ENCODE data around the gene GALNTL6. TPM values are rescaled to one million over a fixed set of nuclear protein-coding genes. Genes with fewer than 3 reads are reported as not detected.
"Not testable (repeated sequence)": the region's sequence is repeated elsewhere in the genome, so short reads cannot be mapped to it uniquely, and the experiment has no call there.

Gene GALNTL6
- total and polyA plus RNA-seq, 4 donors = 0.08 to 0.09 (median 0.09) TPM; not detected in 1

DNA sequence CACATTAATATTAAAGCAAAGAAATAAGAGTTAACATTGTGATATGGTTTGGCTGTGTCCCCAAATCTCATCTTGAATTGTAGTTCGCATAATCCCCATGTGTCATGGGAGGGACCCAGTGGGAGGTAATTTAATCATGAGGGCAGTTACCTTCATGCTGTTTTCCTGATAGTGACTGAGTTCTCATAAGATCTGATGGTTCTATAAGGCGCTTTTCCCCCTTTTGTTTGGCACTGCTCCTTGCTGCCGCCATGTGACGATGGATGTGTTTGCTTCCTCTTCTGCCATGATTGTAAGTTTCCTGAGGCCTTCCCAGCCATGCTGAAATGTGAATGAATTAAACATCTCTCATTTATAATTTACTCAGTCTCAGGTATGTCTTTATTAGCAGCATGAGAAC, 1201.6 kb downstream of the GALNTL6 start:
- Histone ChIP-seq H3K9ac (ENCODE audit: insufficient read depth in 1 of 2, low read length in 2 of 2) (no peak overlapping the region), H3K27me3 (ENCODE audit: control insufficient read depth in 3 of 3, insufficient read depth in 3 of 3, low read length in 2 of 3) (no peaks in the 10 kb centered on the region), H3K27ac (ENCODE audit: low read depth in 1 of 2, low read length in 1 of 2) (no peak overlapping the region), H3K4me1 (ENCODE audit: control insufficient read depth in 5 of 5, insufficient read depth in 5 of 5, low read length in 5 of 5) (no peaks in the 10 kb centered on the region), H3K4me3 (no peak overlapping the region), H3K9me3 (ENCODE audit: control insufficient read depth in 4 of 4, insufficient read depth in 3 of 4, low read length in 3 of 4) (no peaks in the 10 kb centered on the region), H3K36me3 (ENCODE audit: control insufficient read depth in 4 of 4, insufficient read depth in 4 of 4, low read length in 4 of 4) (no peaks in the 10 kb centered on the region)
- ATAC-seq (ENCODE audit: insufficient read depth, low FRiP score) (no peak), DNase-seq (no peak)
- 94 to 95% methylated on average over 4 of the region's 4 CpGs for WGBS, 2 donors
- TF ChIP-seq, protein P1, sequence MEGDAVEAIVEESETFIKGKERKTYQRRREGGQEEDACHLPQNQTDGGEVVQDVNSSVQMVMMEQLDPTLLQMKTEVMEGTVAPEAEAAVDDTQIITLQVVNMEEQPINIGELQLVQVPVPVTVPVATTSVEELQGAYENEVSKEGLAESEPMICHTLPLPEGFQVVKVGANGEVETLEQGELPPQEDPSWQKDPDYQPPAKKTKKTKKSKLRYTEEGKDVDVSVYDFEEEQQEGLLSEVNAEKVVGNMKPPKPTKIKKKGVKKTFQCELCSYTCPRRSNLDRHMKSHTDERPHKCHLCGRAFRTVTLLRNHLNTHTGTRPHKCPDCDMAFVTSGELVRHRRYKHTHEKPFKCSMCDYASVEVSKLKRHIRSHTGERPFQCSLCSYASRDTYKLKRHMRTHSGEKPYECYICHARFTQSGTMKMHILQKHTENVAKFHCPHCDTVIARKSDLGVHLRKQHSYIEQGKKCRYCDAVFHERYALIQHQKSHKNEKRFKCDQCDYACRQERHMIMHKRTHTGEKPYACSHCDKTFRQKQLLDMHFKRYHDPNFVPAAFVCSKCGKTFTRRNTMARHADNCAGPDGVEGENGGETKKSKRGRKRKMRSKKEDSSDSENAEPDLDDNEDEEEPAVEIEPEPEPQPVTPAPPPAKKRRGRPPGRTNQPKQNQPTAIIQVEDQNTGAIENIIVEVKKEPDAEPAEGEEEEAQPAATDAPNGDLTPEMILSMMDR (IDR thresholded peaks at IDR 0.05; ENCODE audit: control extremely low read depth, extremely low read depth) = no peak

DNA sequence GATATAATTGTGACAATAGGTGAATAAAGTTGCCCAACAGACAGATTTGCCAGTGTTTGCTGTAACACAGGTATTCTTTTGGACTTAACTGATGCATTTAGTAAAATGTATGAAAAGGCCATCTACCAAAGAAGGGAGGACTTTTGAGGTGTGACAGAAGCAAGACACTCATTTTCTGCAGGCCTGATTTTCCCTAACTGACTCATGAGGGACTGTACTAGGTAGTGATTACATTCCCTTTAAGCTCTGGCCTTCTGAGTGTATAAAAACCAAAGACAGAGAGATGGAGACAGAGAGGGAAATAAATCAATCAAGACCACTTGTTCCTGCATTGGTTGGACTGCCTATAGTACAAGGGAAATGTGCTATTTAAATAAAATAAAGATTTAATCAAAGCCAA, 1204.6 kb downstream of the GALNTL6 start:
- Histone ChIP-seq H3K27ac (ENCODE audit: low read depth in 1 of 2, low read length in 1 of 2) (no peak overlapping the region), H3K27me3 (ENCODE audit: control insufficient read depth in 3 of 3, insufficient read depth in 3 of 3, low read length in 2 of 3) (no peaks in the 10 kb centered on the region), H3K9me3 (ENCODE audit: control insufficient read depth in 4 of 4, insufficient read depth in 3 of 4, low read length in 3 of 4) (no peaks in the 10 kb centered on the region), H3K36me3 (ENCODE audit: control insufficient read depth in 4 of 4, insufficient read depth in 4 of 4, low read length in 4 of 4) (no peaks in the 10 kb centered on the region), H3K4me3 (no peak overlapping the region), H3K9ac (ENCODE audit: insufficient read depth in 1 of 2, low read length in 2 of 2) (no peak overlapping the region), H3K4me1 (ENCODE audit: control insufficient read depth in 5 of 5, insufficient read depth in 5 of 5, low read length in 5 of 5) (no peaks in the 10 kb centered on the region)
- TF ChIP-seq, protein P1 (IDR thresholded peaks at IDR 0.05; ENCODE audit: control extremely low read depth, extremely low read depth) = no peak
- DNase-seq = no peak
- ATAC-seq (ENCODE audit: insufficient read depth, low FRiP score) = no peak

DNA sequence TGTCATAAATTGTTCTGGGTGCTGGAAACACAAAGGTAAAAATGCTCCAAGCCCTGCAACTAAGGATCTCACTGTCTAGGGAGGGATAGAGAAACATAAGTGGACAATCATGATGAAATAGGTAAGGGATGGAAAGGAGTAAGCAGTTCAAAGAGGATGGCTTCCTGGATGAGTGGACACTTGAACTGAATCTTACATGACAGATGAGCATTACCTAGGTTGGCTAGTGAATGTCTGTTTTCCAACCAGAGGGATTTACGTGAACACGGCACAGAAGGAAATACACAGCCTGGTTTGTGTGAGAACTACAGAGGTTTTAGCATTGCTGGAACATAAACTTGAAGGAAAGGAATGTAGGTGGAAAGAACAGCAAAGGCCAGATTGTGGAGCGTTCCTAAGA, 1205.2 kb downstream of the GALNTL6 start:
- DNase-seq (no peak), ATAC-seq (ENCODE audit: insufficient read depth, low FRiP score) (no peak)
- no peak overlapping the region for H3K9ac ChIP-seq (ENCODE audit: insufficient read depth in 1 of 2, low read length in 2 of 2)
- no peaks in the 10 kb centered on the region for H3K36me3 ChIP-seq (ENCODE audit: control insufficient read depth in 4 of 4, insufficient read depth in 4 of 4, low read length in 4 of 4)
- H3K9me3 ChIP-seq (ENCODE audit: control insufficient read depth in 4 of 4, insufficient read depth in 3 of 4, low read length in 3 of 4) = no peaks in the 10 kb centered on the region
- H3K4me1 ChIP-seq (ENCODE audit: control insufficient read depth in 5 of 5, insufficient read depth in 5 of 5, low read length in 5 of 5) = no peaks in the 10 kb centered on the region
- TF ChIP-seq, protein P1 (IDR thresholded peaks at IDR 0.05; ENCODE audit: control extremely low read depth, extremely low read depth) = no peak
- WGBS, 2 donors = 92 to 94% methylated on average over 3 of the region's 3 CpGs
- H3K27ac ChIP-seq (ENCODE audit: low read depth in 1 of 2, low read length in 1 of 2) = no peak overlapping the region
- H3K4me3 ChIP-seq = no peak overlapping the region
- H3K27me3 ChIP-seq (ENCODE audit: control insufficient read depth in 3 of 3, insufficient read depth in 3 of 3, low read length in 2 of 3) = no peaks in the 10 kb centered on the region

DNA sequence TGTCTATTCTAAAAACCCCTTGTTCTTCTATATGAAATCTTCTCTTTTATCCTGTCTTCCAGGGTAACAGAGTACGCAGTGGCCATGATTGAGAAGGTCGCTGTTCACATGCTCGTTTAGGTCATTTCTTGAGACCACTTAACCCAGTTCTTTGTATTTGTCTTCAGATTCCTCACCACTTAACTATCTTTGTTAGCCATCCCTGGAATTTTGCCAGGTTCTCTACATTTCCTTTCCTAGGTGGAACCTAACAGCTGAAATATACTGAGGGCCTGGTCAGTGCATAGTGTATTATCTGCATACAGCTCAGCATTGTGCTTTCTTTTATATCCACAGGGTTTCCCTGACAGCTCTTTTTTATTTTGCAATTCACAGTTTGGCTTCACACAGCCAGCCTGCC, 1206.5 kb downstream of the GALNTL6 start:
- H3K27me3 ChIP-seq (ENCODE audit: control insufficient read depth in 3 of 3, insufficient read depth in 3 of 3, low read length in 2 of 3) = no peaks in the 10 kb centered on the region
- TF ChIP-seq, protein P1 (IDR thresholded peaks at IDR 0.05; ENCODE audit: control extremely low read depth, extremely low read depth) = no peak
- 85 to 90% methylated on average over 3 of the region's 3 CpGs for WGBS, 2 donors
- H3K4me1 ChIP-seq (ENCODE audit: control insufficient read depth in 5 of 5, insufficient read depth in 5 of 5, low read length in 5 of 5) = peaks cover 0 to 3% (median 0%) of the 10 kb centered on the region in 5 donors
- ATAC-seq (ENCODE audit: insufficient read depth, low FRiP score) (no peak), DNase-seq (no peak)
- H3K27ac ChIP-seq (ENCODE audit: low read depth in 1 of 2, low read length in 1 of 2) = no peak overlapping the region
- H3K9me3 ChIP-seq (ENCODE audit: control insufficient read depth in 4 of 4, insufficient read depth in 3 of 4, low read length in 3 of 4) = no peaks in the 10 kb centered on the region
- H3K4me3 ChIP-seq = no peak overlapping the region
- H3K9ac ChIP-seq (ENCODE audit: insufficient read depth in 1 of 2, low read length in 2 of 2) = no peak overlapping the region
- H3K36me3 ChIP-seq (ENCODE audit: control insufficient read depth in 4 of 4, insufficient read depth in 4 of 4, low read length in 4 of 4) = no peaks in the 10 kb centered on the region

DNA sequence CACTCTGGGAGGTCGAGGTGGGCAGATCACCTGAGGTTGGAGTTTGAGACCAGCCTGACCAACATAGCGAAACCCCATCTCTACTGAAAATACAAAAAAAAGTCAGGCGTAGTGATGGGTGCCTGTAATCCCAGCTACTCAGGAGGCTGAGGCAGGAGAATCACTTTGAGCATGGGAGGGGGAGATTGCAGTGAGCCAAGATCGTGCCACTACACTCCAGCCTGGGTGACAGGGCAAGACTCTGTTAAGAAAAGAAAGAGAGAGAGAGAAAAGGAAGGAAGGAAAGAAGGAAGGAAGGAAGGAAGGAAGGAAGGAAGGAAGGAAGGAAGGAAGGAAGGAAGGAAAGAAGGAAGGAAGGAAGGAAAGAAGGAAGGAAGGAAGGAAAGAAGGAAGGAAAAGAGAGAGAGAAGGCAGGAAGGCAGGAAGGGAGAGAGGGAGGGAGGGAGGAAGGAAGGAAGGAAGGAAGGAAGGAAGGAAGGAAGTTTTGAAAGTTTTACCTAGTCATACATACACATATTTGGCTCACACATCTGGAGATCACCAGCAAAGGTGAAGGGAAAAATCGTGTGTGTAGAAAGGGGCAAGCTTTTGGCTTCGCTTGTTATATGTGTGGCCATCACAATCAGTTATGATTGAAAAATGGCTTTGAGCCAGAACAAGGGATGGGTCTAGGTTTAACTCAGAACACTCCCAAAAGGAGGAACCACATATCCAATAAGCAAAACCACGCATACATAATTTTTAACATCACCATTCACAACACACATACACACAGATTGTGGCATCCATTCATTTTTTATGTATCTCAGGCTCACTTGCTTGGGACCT, 1208.8 kb downstream of the GALNTL6 start:
- H3K9ac ChIP-seq (ENCODE audit: insufficient read depth in 1 of 2, low read length in 2 of 2); H3K36me3 ChIP-seq (ENCODE audit: control insufficient read depth in 4 of 4, insufficient read depth in 4 of 4, low read length in 4 of 4); ATAC-seq (ENCODE audit: insufficient read depth, low FRiP score); H3K4me1 ChIP-seq (ENCODE audit: control insufficient read depth in 5 of 5, insufficient read depth in 5 of 5, low read length in 5 of 5); H3K4me3 ChIP-seq; DNase-seq; H3K27me3 ChIP-seq (ENCODE audit: control insufficient read depth in 3 of 3, insufficient read depth in 3 of 3, low read length in 2 of 3); H3K27ac ChIP-seq (ENCODE audit: low read depth in 1 of 2, low read length in 1 of 2); H3K9me3 ChIP-seq (ENCODE audit: control insufficient read depth in 4 of 4, insufficient read depth in 3 of 4, low read length in 3 of 4): not testable (repeated sequence)
- 85 to 93% methylated on average over 7 of the region's 7 CpGs for WGBS, 2 donors
